Esophagus squamous epithelium (tissue), 4 donors: ENCODE data around the gene CDC40.

Experiments used
- POLR2A ChIP-seq, 4 donors: fragments of 450-650 bp; IDR thresholded peaks; one replicate each; pipeline ENCODE4 v1.6.1; 2017; ENCODE audit warnings: antibody characterized with exemption in 4 of 4, mild to moderate bottlenecking in 4 of 4, moderate library complexity in 3 of 4
- TF ChIP-seq, protein P1 (sequence below), 6 experiments: fragments of 450-650 bp in 4 of 6; fragments of 200-600 bp in 2 of 6; sonication (generic) in 2 of 6; IDR thresholded peaks; one replicate each; pipeline ENCODE4 v1.5.1; 2016 to 2019; ENCODE audit warnings: antibody characterized with exemption in 6 of 6, mild to moderate bottlenecking in 4 of 6, moderate library complexity in 4 of 6

DNA sequence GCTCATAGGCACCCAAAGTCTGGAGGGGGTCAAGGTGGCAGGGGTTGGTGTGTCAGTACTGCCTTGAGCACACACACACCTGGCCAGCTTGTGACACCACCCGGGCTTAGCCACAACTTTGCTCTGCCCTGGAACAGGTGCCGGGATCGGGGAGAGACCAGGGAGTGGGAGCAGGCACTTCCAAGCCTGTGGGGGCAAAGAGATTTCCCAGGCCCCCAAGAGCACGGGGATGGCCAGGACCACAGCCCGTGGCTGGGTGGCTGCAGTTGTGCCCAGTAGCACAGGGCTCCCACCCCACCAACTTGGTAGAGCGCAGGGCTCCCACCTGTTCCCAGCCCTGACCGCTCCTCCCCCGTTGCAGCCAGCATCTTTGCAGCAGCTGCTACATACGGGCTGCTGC, 41.2 kb upstream of the CDC40 start:
- TF ChIP-seq, protein P1, sequence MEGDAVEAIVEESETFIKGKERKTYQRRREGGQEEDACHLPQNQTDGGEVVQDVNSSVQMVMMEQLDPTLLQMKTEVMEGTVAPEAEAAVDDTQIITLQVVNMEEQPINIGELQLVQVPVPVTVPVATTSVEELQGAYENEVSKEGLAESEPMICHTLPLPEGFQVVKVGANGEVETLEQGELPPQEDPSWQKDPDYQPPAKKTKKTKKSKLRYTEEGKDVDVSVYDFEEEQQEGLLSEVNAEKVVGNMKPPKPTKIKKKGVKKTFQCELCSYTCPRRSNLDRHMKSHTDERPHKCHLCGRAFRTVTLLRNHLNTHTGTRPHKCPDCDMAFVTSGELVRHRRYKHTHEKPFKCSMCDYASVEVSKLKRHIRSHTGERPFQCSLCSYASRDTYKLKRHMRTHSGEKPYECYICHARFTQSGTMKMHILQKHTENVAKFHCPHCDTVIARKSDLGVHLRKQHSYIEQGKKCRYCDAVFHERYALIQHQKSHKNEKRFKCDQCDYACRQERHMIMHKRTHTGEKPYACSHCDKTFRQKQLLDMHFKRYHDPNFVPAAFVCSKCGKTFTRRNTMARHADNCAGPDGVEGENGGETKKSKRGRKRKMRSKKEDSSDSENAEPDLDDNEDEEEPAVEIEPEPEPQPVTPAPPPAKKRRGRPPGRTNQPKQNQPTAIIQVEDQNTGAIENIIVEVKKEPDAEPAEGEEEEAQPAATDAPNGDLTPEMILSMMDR (IDR thresholded peaks at IDR 0.05), result no peak
- no peak for TF ChIP-seq POLR2A (IDR thresholded peaks at IDR 0.05)
